HG03039 (cell line): Measurements from ENCODE around the gene IP6K1.
"Not testable (repeated sequence)": the region's sequence is repeated elsewhere in the genome, so short reads cannot be mapped to it uniquely, and the experiment has no call there.

Experiments used
- ATAC-seq: cut with Tn5 transposase; IDR thresholded peaks from one replicate; pipeline ENCODE4 v1.9.1; 2021; ENCODE audit warnings: mild to moderate bottlenecking, moderate library complexity; ENCODE audit not compliant: unreplicated experiment

The IP6K1 gene

GRCh38 chr3:49714728-49715550, 71.4 kb downstream of the IP6K1 start:
- no peak for ATAC-seq

- no peak for ATAC-seq
Observed at GRCh38 chr3:49713336-49714105, 72.8 kb downstream of the IP6K1 start.

GRCh38 chr3:49712631-49713317, 73.6 kb downstream of the IP6K1 start:
- no peak for ATAC-seq

DNA sequence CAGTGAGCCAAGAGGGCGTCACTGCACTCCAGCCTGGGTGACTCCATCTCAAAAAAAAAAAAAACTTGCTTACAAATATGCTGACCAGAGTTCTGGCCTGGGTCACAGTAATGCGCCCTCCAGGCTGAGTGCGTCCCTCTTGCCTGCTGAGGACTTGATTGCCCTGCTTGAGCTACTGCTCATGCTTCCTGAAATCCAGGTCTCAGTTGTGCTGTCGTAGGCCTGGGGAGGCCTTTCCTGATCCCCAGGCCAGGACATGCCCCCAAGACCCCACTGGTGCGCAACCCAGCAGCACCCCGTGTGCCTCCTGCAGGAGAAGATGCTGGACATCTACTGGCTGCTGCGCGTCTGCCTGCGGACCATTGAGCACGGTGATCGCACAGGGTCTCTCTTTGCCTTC, 74.2 kb downstream of the IP6K1 start:
- no peak for ATAC-seq

DNA sequence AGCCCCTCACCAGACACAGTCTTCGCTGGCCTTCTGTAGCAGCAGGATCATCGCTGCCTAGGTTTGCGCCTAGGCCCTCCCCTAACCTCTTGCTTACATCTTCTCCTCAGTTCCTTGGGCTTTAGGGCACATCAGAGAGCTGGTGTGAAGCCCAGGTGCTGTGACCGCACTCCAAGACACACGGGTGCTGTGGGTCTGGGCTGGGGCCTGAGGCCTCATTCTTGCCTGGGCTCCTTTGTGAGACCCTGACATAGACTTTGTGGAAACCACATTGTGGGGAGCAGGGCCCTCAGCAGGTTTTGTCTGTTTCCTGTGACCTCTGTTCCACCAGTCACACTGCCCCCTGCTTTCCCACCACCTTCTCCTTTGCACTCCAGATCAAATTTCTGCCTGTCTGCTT, 74.9 kb downstream of the IP6K1 start:
- ATAC-seq: no peak

DNA sequence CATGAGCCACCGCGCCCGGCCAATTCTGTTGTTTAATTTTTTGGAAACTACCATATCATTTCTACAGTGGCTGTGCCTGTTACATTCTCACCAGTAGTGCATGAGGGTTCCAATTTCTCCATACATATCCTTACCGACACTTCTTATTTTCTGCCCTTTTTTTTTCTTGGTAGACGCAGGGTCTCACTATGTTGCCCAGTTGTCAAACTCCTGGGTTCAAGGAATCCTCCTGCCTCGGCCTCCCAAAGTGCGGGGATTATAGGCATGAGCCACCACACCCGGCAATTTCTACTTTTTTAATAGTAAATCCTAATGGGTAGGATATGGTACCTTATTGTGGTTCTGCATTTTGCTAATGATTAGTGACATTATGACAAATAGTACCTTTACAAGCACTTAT, 76.5 kb downstream of the IP6K1 start:
- ATAC-seq: no peak

DNA sequence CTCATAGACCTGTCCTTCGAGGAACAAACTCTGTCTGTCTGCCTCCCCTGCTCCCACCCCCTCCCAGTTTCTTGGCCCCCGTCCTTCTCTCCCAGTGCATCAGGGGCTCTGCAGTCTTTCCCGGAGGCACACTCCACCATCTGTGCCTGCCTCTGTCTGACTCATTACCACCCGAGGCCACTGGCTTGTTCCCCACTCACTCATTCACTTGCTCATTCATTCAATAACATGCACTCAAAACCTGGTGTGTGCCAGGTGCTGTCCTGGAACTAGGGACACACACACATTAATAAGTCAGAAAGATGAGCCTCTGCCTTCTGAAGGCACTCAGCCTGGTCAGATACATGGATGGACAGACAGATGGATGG, 79.2 kb downstream of the IP6K1 start:
- ATAC-seq: no peak

GRCh38 chr3:49706456-49707112, 79.8 kb downstream of the IP6K1 start:
- ATAC-seq: no peak

- ATAC-seq: no peak
Observed at GRCh38 chr3:49705390-49705960, 80.9 kb downstream of the IP6K1 start.

- no peak for ATAC-seq
Observed at GRCh38 chr3:49704629-49705028, 81.7 kb downstream of the IP6K1 start.

DNA sequence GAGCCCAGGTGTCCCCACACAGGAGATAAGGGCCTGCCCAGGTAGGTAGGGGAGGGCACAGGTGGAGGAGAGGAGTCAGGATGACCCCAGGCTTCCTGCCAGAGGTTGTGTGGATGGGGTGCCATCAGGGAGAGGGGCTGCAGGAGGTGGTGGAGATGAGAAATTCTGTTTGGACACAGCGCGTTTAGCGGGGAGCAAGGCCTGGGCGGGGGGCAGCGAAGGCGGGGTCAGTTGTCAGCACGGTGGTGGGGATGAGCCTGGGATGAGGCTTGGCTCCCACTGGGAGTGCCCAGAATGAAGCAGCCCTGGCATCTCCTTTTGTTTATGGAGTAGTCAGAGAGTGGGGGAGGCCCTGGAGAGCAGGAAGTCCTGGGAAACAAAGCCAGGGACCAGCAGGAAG, 82.4 kb downstream of the IP6K1 start:
- no peak for ATAC-seq

DNA sequence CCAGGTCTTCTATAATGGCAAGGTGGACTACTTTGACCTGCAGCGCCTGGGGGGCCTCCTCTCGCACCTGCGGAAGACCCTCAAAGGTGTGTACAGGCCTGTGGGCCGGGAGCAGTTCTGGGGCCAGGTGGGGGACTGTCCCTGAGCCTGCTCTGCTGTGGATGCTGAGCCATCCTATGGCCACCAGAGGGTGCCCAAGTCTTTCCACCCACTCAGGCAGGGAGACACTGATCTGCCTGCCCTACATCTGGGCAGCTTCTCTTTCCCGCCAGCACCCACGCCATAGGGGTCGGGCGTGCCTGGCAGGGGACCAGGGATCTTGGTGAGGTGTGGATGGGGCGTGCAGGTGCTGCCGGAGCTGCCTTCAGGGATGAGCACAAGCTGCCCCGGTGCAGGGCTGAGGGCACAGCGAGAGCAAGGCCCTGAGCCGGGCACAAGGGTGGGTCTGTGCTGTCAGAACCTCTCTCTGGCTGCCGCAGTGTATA, 82.9 kb downstream of the IP6K1 start:
- ATAC-seq: no peak

- no peak for ATAC-seq
Observed at GRCh38 chr3:49702672-49703071, 83.7 kb downstream of the IP6K1 start.

- no peak for ATAC-seq
Observed at GRCh38 chr3:49701388-49702077, 84.8 kb downstream of the IP6K1 start.

DNA sequence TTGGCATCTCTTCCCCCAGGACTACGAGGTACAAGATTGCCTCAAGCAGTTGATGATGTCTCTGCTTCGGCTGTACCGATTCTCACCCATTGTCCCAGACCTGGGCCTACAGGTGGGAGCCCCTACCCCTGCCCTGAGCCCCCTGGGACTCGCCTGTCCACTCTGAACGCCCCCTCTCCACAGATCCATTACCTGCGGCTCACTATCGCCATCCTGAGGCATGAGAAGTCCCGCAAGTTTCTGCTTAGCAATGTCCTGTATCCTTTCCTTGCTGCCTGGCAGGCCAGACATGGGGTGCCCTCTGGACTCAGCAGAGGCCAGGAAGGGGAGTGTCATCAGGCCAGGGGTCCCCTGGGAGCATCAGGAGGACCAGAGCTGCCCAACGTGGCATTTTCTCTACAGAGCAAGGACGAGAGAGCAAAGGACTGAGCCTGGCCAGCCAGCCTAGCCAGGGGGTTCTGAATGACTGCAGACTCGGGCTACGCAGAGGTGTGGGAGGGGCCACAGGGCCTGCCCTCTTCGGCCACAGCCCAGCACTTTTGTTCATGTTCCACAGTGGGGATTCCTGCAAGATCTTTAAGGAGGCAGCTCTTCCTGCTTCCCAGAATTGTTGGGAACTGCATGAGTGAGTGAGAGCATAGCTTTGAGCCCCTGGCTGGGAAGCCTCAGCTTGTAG, 85.8 kb downstream of the IP6K1 start:
- no peak for ATAC-seq

GRCh38 chr3:49700014-49700413, 86.3 kb downstream of the IP6K1 start:
- no peak for ATAC-seq

- no peak for ATAC-seq
Observed at GRCh38 chr3:49699281-49699979, 86.9 kb downstream of the IP6K1 start.

GRCh38 chr3:49695350-49696015, 90.9 kb downstream of the IP6K1 start:
- not testable (repeated sequence) for ATAC-seq
